Peyer's patch (tissue), 4 donors: ENCODE measurements around the gene CLASRP. TPM values are rescaled to one million over a fixed set of nuclear protein-coding genes. Genes with fewer than 3 reads are reported as not detected.

Source experiments
- DNase-seq, 3 donors: peaks; one replicate each; pipeline ENCODE4 v3.0.0-alpha.2; 2017 to 2019
- H3K27ac ChIP-seq, 4 donors: fragments of 200-600 bp; sonication (generic); one replicate each; pipeline ENCODE4 v1.5.1; 2016 to 2019
- H3K27me3 ChIP-seq, 2 donors: fragments of 200-600 bp; sonication (generic); one replicate each; pipeline ENCODE4 v1.5.1; 2019
- H3K36me3 ChIP-seq, 3 donors: fragments of 200-600 bp; sonication (generic); one replicate each; pipeline ENCODE4 v1.5.1; 2016 to 2019
- H3K4me1 ChIP-seq, 4 donors: fragments of 200-600 bp; sonication (generic); one replicate each; pipeline ENCODE4 v1.5.1; 2016 to 2019
- H3K4me3 ChIP-seq, 4 donors: fragments of 200-600 bp; sonication (generic); 1 replicate in 3 of 4; 2 replicates in 1 of 4; pipeline ENCODE4 v1.5.1; 2016 to 2019; ENCODE audit warnings: mild to moderate bottlenecking in 1 of 4
- H3K9me3 ChIP-seq, 4 donors: fragments of 200-600 bp; sonication (generic); one replicate each; pipeline ENCODE4 v1.5.1; 2016 to 2019; ENCODE audit warnings: mild to moderate bottlenecking in 1 of 4
- POLR2A ChIP-seq, 2 donors: fragments of 450-650 bp; IDR thresholded peaks; one replicate each; pipeline ENCODE4 v1.5.1; 2017; ENCODE audit warnings: antibody characterized with exemption in 2 of 2, mild to moderate bottlenecking in 2 of 2, moderate library complexity in 2 of 2
- small RNA-seq, 2 donors: library from RNA; depleted of rRNA; stranded (forward); fragments of <200 nt; gene quantifications; one replicate each; pipeline ENCODE3, GENCODE V24; 2016
- total RNA-seq, 4 donors: library from RNA; depleted of rRNA; stranded (reverse); fragments of >200 nt; gene quantifications; one replicate each; pipeline ENCODE4 v1.1.0, GENCODE V29; 2016
- TF ChIP-seq, protein P1 (sequence below), 6 experiments: fragments of 450-650 bp in 4 of 6; fragments of 200-600 bp in 2 of 6; sonication (generic) in 1 of 6; IDR thresholded peaks; one replicate each; pipeline ENCODE4 v1.5.1; 2017 to 2019; ENCODE audit warnings: antibody characterized with exemption in 6 of 6, mild to moderate bottlenecking in 3 of 6, moderate library complexity in 1 of 6

Gene CLASRP
- total RNA-seq, 4 donors from 2014 or later, result 94.2 to 310 (median 147) TPM

DNA sequence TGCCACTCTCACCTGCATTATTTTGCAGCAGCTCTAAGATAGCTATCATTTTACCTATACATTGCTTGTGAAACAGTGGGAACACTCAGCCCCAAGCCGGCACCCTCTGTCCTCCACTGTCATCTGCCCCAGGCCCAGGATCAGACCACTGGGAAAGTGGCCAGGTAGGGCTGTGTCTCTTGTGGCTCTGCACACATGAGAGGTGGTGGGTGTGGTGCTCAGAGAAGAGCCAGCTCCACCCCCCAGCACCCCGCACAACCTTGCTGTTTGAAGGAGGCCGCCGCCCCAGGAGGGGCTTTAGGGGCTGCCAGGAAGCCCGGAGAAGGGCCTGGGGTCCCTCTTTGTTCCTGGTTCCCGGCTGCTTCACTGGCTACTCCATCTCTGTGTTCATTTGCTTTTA lies 80.7 kb downstream of the CLASRP start:
- Histone ChIP-seq H3K36me3 (no peaks in the 10 kb centered on the region), H3K27ac (no peak overlapping the region)
- no peak for DNase-seq

More for the DNA sequence above, 80.7 kb downstream of the CLASRP start:
- H3K4me3 ChIP-seq, result no peak overlapping the region
- H3K4me1 ChIP-seq, result peaks cover 0 to 42% (median 22%) of the 10 kb centered on the region in 4 donors
- no peaks in the 10 kb centered on the region for H3K9me3 ChIP-seq
- no peaks in the 10 kb centered on the region for H3K27me3 ChIP-seq
- TF ChIP-seq, protein P1, sequence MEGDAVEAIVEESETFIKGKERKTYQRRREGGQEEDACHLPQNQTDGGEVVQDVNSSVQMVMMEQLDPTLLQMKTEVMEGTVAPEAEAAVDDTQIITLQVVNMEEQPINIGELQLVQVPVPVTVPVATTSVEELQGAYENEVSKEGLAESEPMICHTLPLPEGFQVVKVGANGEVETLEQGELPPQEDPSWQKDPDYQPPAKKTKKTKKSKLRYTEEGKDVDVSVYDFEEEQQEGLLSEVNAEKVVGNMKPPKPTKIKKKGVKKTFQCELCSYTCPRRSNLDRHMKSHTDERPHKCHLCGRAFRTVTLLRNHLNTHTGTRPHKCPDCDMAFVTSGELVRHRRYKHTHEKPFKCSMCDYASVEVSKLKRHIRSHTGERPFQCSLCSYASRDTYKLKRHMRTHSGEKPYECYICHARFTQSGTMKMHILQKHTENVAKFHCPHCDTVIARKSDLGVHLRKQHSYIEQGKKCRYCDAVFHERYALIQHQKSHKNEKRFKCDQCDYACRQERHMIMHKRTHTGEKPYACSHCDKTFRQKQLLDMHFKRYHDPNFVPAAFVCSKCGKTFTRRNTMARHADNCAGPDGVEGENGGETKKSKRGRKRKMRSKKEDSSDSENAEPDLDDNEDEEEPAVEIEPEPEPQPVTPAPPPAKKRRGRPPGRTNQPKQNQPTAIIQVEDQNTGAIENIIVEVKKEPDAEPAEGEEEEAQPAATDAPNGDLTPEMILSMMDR (IDR thresholded peaks at IDR 0.05), result no peak
- no peak for TF ChIP-seq POLR2A (IDR thresholded peaks at IDR 0.05)

Small RNA genes lying within 50 kb of the gene (small RNA-seq; reads per million reads assigned to genes)
- 0 reads per million in 2 donors for gene RNU6-611P

Other genes starting within 250 kb of the CLASRP start
- gene BCAM, start 229.9 kb upstream of the CLASRP start, total RNA-seq, result 10 to 100 TPM; 32.2 to 40.2 (median 37.1) TPM
- gene NECTIN2, start 192.7 kb upstream of the CLASRP start, total RNA-seq, result 100 to 1,000 TPM in 3 of 4 donors, 10 to 100 TPM in 1; 25.6 to 171 (median 122) TPM
- gene TOMM40, start 147.8 kb upstream of the CLASRP start, total RNA-seq, result 10 to 100 TPM; 32.6 to 45.7 (median 37.5) TPM
- 100 to 1,000 TPM in 1 of 4 donors, 10 to 100 TPM in 3; 24.2 to 203 (median 51.6) TPM for gene APOE, start 133.2 kb upstream of the CLASRP start, total RNA-seq
- gene APOC1, start 124.4 kb upstream of the CLASRP start, total RNA-seq, result 100 to 1,000 TPM in 1 of 4 donors, 10 to 100 TPM in 1, 1 to 10 TPM in 1, not detected in 1; 3.9 to 107 (median 14.2) TPM
- not detected for gene APOC4, start 96.8 kb upstream of the CLASRP start, total RNA-seq
- gene APOC2, start 93.0 kb upstream of the CLASRP start, total RNA-seq, result 10 to 100 TPM in 2 of 4 donors, 1 to 10 TPM in 2; 4.5 to 13.8 (median 9.5) TPM
- 100 to 1,000 TPM in 3 of 4 donors, 10 to 100 TPM in 1; 95.7 to 156 (median 125) TPM for gene CLPTM1, start 83.7 kb upstream of the CLASRP start, total RNA-seq
- gene RELB, start 37.6 kb upstream of the CLASRP start, total RNA-seq, result 10 to 100 TPM; 13.3 to 49.8 (median 20.4) TPM
- gene ZNF296, start 37.4 kb downstream of the CLASRP start, total RNA-seq, result 1 to 10 TPM in 3 of 4 donors, not detected in 1; 2.1 to 5.5 (median 5.4) TPM
- gene GEMIN7, start 40.2 kb downstream of the CLASRP start, total RNA-seq, result 10 to 100 TPM in 3 of 4 donors, not detected in 1; 28.7 to 34.2 (median 29.6) TPM
- 10 to 100 TPM; 41.8 to 75.1 (median 54.2) TPM for gene PPP1R37, start 54.1 kb downstream of the CLASRP start, total RNA-seq
- under 1 TPM in 2 of 4 donors, not detected in 2; 0.35 to 0.40 TPM for gene NKPD1, start 121.9 kb downstream of the CLASRP start, total RNA-seq
- 10 to 100 TPM; 11.4 to 58.6 (median 21.6) TPM for gene TRAPPC6A, start 139.2 kb downstream of the CLASRP start, total RNA-seq
- 10 to 100 TPM in 2 of 4 donors, 1 to 10 TPM in 2; 6.6 to 18.0 (median 10.3) TPM for gene BLOC1S3, start 139.7 kb downstream of the CLASRP start, total RNA-seq
- 1 to 10 TPM; 1.5 to 8.3 (median 1.5) TPM for gene EXOC3L2, start 206.4 kb downstream of the CLASRP start, total RNA-seq
- gene MARK4, start 212.2 kb downstream of the CLASRP start, total RNA-seq, result 10 to 100 TPM in 3 of 4 donors, 1 to 10 TPM in 1; 8.1 to 63.5 (median 23.4) TPM